HEK293T (cell line): Measurements from ENCODE around the gene AUNIP.

Experiments
- BHLHE40 ChIP-seq: fragments of 450-650 bp; IDR thresholded peaks from 2 replicates; pipeline ENCODE4 v1.6.1; 2016; ENCODE audit warnings: mild to moderate bottlenecking, moderate library complexity, borderline replicate concordance
- FOXK2 ChIP-seq: fragments of 450-650 bp; IDR thresholded peaks from 2 replicates; pipeline ENCODE4 v1.6.1; 2016; ENCODE audit warnings: mild to moderate bottlenecking
- HDGF ChIP-seq: fragments of 450-650 bp; IDR thresholded peaks from 2 replicates; pipeline ENCODE4 v1.6.1; 2017; ENCODE audit warnings: antibody characterized with exemption, borderline replicate concordance
- NFRKB ChIP-seq: fragments of 450-650 bp; IDR thresholded peaks from 2 replicates; pipeline ENCODE4 v1.6.1; 2016; ENCODE audit warnings: mild to moderate bottlenecking, moderate library complexity
- SP1 ChIP-seq: fragments of 450-650 bp; IDR thresholded peaks from 2 replicates; pipeline ENCODE4 v1.6.1; 2017
- SUZ12 ChIP-seq: fragments of 450-650 bp; IDR thresholded peaks from 2 replicates; pipeline ENCODE4 v1.6.1; 2016; ENCODE audit warnings: mild to moderate bottlenecking
- TARDBP ChIP-seq: fragments of 450-650 bp; IDR thresholded peaks from 2 replicates; pipeline ENCODE4 v1.6.1; 2016

- TF ChIP-seq SUZ12 (no peak), HDGF (no peak), FOXK2 (no peak), SP1 (no peak), TARDBP (no peak), NFRKB (no peak), BHLHE40 (no peak)
Measured at GRCh38 chr1:25907601-25908000, 48.3 kb upstream of the AUNIP start.
